BE2C (cell line): ENCODE results near the gene MBIP.
A peak's percentile ranks its signal among the peaks of the same experiment; 100 is the strongest.

ENCODE experiments used
- DNase-seq: peaks from one replicate; pipeline ENCODE4 v3.0.0-alpha.2; 2020
- H3K27me3 ChIP-seq: fragments of 250-450 bp; sonication (Bioruptor Pico); 2 replicates; pipeline ENCODE4 v1.5.1; 2020; ENCODE audit warnings: mild to moderate bottlenecking
- H3K36me3 ChIP-seq: fragments of 250-450 bp; sonication (Bioruptor Pico); 2 replicates; pipeline ENCODE4 v1.5.1; 2020; ENCODE audit warnings: mild to moderate bottlenecking
- H3K4me1 ChIP-seq: fragments of 250-450 bp; sonication (Bioruptor Pico); 2 replicates; pipeline ENCODE4 v1.5.1; 2020
- H3K4me3 ChIP-seq: 2 replicates; pipeline ENCODE4 v1.5.1; 2011; ENCODE audit warnings: low read depth, low read length
- H3K9me3 ChIP-seq: fragments of 250-450 bp; sonication (Bioruptor Pico); 2 replicates; pipeline ENCODE4 v1.5.1; 2020
- CTCF ChIP-seq: IDR thresholded peaks from 2 replicates; pipeline ENCODE4 v1.5.1; 2012; ENCODE audit warnings: mild to moderate bottlenecking, low read depth, low read length

The MBIP gene

GRCh38 chr14:36268121-36268520, 52.3 kb downstream of the MBIP start:
- Histone ChIP-seq H3K27me3 (peaks cover 20% of the 10 kb centered on the region), H3K4me1 (no peaks in the 10 kb centered on the region)
- peak; percentile 13 for DNase-seq

GRCh38 chr14:36264595-36264994, 55.8 kb downstream of the MBIP start:
- no peak for DNase-seq
- Histone ChIP-seq H3K9me3 (no peaks in the 10 kb centered on the region), H3K36me3 (no peaks in the 10 kb centered on the region), H3K27me3 (peaks cover 24% of the 10 kb centered on the region), H3K4me1 (no peaks in the 10 kb centered on the region), H3K4me3 (no peak overlapping the region)
- no peak for TF ChIP-seq CTCF

More at GRCh38 chr14:36268121-36268520, 52.3 kb downstream of the MBIP start:
- no peak for TF ChIP-seq CTCF
- Histone ChIP-seq H3K36me3 (no peaks in the 10 kb centered on the region), H3K4me3 (no peak overlapping the region), H3K9me3 (no peaks in the 10 kb centered on the region)

- no peak for TF ChIP-seq CTCF
- DNase-seq, result no peak
- Histone ChIP-seq H3K36me3 (no peaks in the 10 kb centered on the region), H3K4me3 (no peak overlapping the region), H3K9me3 (no peaks in the 10 kb centered on the region), H3K4me1 (no peaks in the 10 kb centered on the region), H3K27me3 (peaks cover 26% of the 10 kb centered on the region)
Measured at GRCh38 chr14:36264107-36264506, 56.3 kb downstream of the MBIP start.

- Histone ChIP-seq H3K9me3 (no peaks in the 10 kb centered on the region), H3K4me1 (no peaks in the 10 kb centered on the region), H3K4me3 (no peak overlapping the region), H3K36me3 (no peaks in the 10 kb centered on the region), H3K27me3 (peaks cover 36% of the 10 kb centered on the region)
- DNase-seq, result no peak
- TF ChIP-seq CTCF, result no peak
Measured at GRCh38 chr14:36260970-36261640, 59.3 kb downstream of the MBIP start.

- Histone ChIP-seq H3K9me3 (no peaks in the 10 kb centered on the region), H3K4me1 (no peaks in the 10 kb centered on the region), H3K36me3 (no peaks in the 10 kb centered on the region), H3K27me3 (peaks cover 41% of the 10 kb centered on the region), H3K4me3 (no peak overlapping the region)
- TF ChIP-seq CTCF, result no peak
- DNase-seq, result no peak
Measured at GRCh38 chr14:36258241-36258640, 62.2 kb downstream of the MBIP start.

- no peaks in the 10 kb centered on the region for H3K9me3 ChIP-seq
- TF ChIP-seq CTCF, result no peak
- DNase-seq, result no peak
- H3K4me3 ChIP-seq, result no peak overlapping the region
- H3K27me3 ChIP-seq, result peaks cover 29% of the 10 kb centered on the region
- H3K36me3 ChIP-seq, result no peaks in the 10 kb centered on the region
- no peaks in the 10 kb centered on the region for H3K4me1 ChIP-seq
Measured at GRCh38 chr14:36256126-36256801, 64.2 kb downstream of the MBIP start.
